Esophagus squamous epithelium (tissue), 4 donors: ENCODE data around the gene IQCH.

ENCODE experiments used
- POLR2A ChIP-seq, 4 donors: fragments of 450-650 bp; IDR thresholded peaks; one replicate each; pipeline ENCODE4 v1.6.1; 2017; ENCODE audit warnings: antibody characterized with exemption in 4 of 4, mild to moderate bottlenecking in 4 of 4, moderate library complexity in 3 of 4
- TF ChIP-seq, protein P1 (sequence below), 6 experiments: fragments of 450-650 bp in 4 of 6; fragments of 200-600 bp in 2 of 6; sonication (generic) in 2 of 6; IDR thresholded peaks; one replicate each; pipeline ENCODE4 v1.5.1; 2016 to 2019; ENCODE audit warnings: antibody characterized with exemption in 6 of 6, mild to moderate bottlenecking in 4 of 6, moderate library complexity in 4 of 6

DNA sequence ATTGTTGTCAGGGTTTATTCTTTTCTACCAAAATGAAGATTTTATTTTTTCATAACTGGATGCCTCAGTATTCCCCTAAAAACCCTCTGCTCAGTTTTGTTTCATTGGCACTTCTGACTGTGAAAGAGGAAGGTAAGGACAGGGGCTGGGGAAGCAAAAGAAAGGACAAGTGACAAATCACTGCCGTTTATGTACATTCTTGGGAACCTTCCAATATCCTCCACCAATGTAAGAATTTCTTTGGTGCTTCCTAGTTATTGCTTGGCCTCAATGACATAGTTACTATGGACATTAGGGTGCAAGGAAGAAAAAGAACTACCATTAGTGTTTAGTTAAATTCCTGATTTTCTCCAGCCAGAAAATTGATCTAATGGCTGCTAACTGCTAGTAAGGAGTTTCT lies 135.4 kb downstream of the IQCH start:
- TF ChIP-seq, protein P1, sequence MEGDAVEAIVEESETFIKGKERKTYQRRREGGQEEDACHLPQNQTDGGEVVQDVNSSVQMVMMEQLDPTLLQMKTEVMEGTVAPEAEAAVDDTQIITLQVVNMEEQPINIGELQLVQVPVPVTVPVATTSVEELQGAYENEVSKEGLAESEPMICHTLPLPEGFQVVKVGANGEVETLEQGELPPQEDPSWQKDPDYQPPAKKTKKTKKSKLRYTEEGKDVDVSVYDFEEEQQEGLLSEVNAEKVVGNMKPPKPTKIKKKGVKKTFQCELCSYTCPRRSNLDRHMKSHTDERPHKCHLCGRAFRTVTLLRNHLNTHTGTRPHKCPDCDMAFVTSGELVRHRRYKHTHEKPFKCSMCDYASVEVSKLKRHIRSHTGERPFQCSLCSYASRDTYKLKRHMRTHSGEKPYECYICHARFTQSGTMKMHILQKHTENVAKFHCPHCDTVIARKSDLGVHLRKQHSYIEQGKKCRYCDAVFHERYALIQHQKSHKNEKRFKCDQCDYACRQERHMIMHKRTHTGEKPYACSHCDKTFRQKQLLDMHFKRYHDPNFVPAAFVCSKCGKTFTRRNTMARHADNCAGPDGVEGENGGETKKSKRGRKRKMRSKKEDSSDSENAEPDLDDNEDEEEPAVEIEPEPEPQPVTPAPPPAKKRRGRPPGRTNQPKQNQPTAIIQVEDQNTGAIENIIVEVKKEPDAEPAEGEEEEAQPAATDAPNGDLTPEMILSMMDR (IDR thresholded peaks at IDR 0.05), result no peak
- TF ChIP-seq POLR2A (IDR thresholded peaks at IDR 0.05), result no peak
